Psoas muscle (tissue), 8 donors: ENCODE results near the gene NMD3. TPM values are rescaled to one million over a fixed set of nuclear protein-coding genes. Genes with fewer than 3 reads are reported as not detected.

ENCODE experiments used
- ATAC-seq, 4 donors: fragments of 200-7000 bp; cut with Tn5 transposase; one replicate each; pipeline ENCODE4 v1.9.1; 2020; ENCODE audit warnings: moderate library complexity in 3 of 4, mild to moderate bottlenecking in 2 of 4
- DNase-seq, 2 donors: peaks; one replicate each; pipeline ENCODE4 v3.0.0-alpha.2; 2020
- H3K27ac ChIP-seq: fragments of 200-600 bp; one replicate; pipeline ENCODE4 v1.8.0; 2022
- H3K27me3 ChIP-seq, 3 donors: fragments of 200-600 bp in 1 of 3; one replicate each; pipeline versions ENCODE4 v1.6.1 to v1.8.0; 2013 to 2022; ENCODE audit warnings: low read length in 2 of 3, mild to moderate bottlenecking in 2 of 3, moderate library complexity in 1 of 3; ENCODE audit not compliant: insufficient read depth in 3 of 3
- H3K36me3 ChIP-seq, 2 donors: fragments of 200-600 bp in 1 of 2; one replicate each; pipeline versions ENCODE4 v1.6.1 to v1.8.0; 2013 to 2022; ENCODE audit warnings: low read depth in 1 of 2, mild to moderate bottlenecking in 1 of 2, moderate library complexity in 1 of 2; ENCODE audit not compliant: insufficient read depth in 1 of 2
- H3K4me1 ChIP-seq: fragments of 200-600 bp; one replicate; pipeline ENCODE4 v1.8.0; 2022
- H3K4me3 ChIP-seq: fragments of 200-600 bp; one replicate; pipeline ENCODE4 v1.8.0; 2022; ENCODE audit warnings: mild to moderate bottlenecking
- H3K9me3 ChIP-seq: fragments of 200-600 bp; one replicate; pipeline ENCODE4 v1.8.0; 2022
- WGBS, 3 donors: extraction: QIAGEN DNeasy Blood & Tissue Kit; methylation state at CpG; one replicate each; pipeline versions ENCODE4 v1.1.6 to v1.1.7; 2013; 5-methylcytosine and 5-hydroxymethylcytosine counted together
- intact Hi-C, 2 donors: fragments of 100-400 bp; cut with DNase I; formaldehyde crosslinking; loops; one replicate each; pipeline versions ENCODE4 v1.11.0 to v1.14.2; 2022
- polyA plus RNA-seq, 3 donors: library from polyadenylated mRNA; stranded (reverse); fragments of 200-250 nt; gene quantifications; one replicate each; pipeline ENCODE4 v1.2.3, GENCODE V29; 2013
- total RNA-seq, 4 donors: library from RNA; stranded (reverse); fragmentation: NEBNext Ultra II Directional in 2 of 4; extraction: Animal tissue kit (Norgen Biotek cat#: 25700) in 2 of 4; gene quantifications; one replicate each; pipeline versions ENCODE4 v1.2.1 to v1.2.4, GENCODE V29; 2021 to 2023
- TF ChIP-seq, protein P1 (sequence below): fragments of 200-600 bp; IDR thresholded peaks from one replicate; pipeline ENCODE4 v1.8.0; 2022; ENCODE audit warnings: antibody characterized with exemption
- donor health status: healthy with polysubstance abuse.
- donor health status: DM: no; HTN: no; CAD: no; lungs with moderate emphysema.
- donor health status: Bipolar disorder and iron deficiency.
- donor health status: healthy.
- donor health status: DM: yes; HTN: yes; CAD: no.
- donor health status: DM: no; HTN: no; CAD: no.
- donor health status: DM: no; HTN: no; CAD: no.
- donor health status: DM: yes; HTN: yes; CAD: no.

The NMD3 gene
- total and polyA plus RNA-seq, 7 donors: 19.1 to 53.4 (median 30.7) TPM

GRCh38 chr3:161187046-161187445 lies 34.1 kb upstream of the NMD3 start:
- 15 to 43% (median 35%) methylated on average over 2 of the region's 2 CpGs for WGBS, 3 donors
- DNase-seq (no peak), ATAC-seq (no peak)
- intact Hi-C loops: no loop called here
- H3K27me3 ChIP-seq: no peaks in the 10 kb centered on the region
- no peak overlapping the region for H3K27ac ChIP-seq
- TF ChIP-seq, protein P1, sequence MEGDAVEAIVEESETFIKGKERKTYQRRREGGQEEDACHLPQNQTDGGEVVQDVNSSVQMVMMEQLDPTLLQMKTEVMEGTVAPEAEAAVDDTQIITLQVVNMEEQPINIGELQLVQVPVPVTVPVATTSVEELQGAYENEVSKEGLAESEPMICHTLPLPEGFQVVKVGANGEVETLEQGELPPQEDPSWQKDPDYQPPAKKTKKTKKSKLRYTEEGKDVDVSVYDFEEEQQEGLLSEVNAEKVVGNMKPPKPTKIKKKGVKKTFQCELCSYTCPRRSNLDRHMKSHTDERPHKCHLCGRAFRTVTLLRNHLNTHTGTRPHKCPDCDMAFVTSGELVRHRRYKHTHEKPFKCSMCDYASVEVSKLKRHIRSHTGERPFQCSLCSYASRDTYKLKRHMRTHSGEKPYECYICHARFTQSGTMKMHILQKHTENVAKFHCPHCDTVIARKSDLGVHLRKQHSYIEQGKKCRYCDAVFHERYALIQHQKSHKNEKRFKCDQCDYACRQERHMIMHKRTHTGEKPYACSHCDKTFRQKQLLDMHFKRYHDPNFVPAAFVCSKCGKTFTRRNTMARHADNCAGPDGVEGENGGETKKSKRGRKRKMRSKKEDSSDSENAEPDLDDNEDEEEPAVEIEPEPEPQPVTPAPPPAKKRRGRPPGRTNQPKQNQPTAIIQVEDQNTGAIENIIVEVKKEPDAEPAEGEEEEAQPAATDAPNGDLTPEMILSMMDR: no peak
- no peaks in the 10 kb centered on the region for H3K36me3 ChIP-seq
- no peaks in the 10 kb centered on the region for H3K9me3 ChIP-seq
- H3K4me1 ChIP-seq: no peaks in the 10 kb centered on the region
- H3K4me3 ChIP-seq: no peak overlapping the region

DNA sequence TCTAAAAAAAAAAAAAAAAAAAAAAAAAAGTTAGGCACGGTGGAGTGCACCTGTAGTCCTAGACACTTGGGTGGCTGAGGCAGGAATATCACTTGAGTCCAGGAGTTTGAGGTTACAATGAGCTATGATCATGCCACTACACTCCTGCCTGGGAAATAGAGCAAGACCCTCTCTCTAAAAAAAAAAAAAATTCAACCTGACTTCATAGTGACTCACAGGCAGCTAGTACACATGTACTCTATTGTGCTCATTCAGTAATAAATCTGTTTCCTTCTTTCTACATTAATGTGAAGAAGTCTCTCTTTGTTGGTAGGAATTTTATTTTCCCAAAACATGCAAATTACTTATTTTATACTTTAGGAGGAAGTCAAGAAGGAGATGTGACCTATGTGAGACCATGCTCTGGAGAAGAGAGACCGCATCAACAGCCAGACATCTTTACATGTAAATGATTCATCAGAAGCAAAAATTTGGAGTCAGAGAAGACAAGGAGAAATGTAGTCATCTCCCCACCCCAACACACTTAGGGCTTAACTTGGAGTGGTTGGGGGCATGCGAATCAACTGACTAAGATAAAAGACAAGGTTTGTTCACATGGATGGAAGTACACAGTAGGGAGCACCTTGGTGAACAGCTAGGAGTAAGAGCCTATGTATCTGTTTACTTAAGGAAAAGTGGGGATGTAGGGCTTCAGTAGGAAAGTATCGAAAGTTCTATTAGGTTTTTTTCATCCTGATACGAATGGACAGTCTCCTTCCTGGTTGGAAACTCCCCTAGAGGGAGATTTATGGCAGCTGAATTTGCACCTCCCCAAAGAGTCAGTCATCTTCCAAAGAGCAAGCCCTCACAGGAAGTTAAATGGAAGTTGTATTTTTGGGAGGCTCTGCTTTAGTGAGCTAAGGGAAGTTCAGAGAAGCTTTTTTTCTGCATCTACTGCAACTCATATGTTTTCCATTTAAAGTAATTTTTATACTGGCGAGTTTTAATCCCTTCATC lies 23.0 kb upstream of the NMD3 start:
- 83 to 88% (median 84%) methylated on average over 6 of the region's 6 CpGs for WGBS, 3 donors
- Histone ChIP-seq H3K4me1 (no peaks in the 10 kb centered on the region), H3K9me3 (no peaks in the 10 kb centered on the region), H3K27me3 (no peaks in the 10 kb centered on the region), H3K27ac (no peak overlapping the region), H3K36me3 (no peaks in the 10 kb centered on the region), H3K4me3 (no peak overlapping the region)
- ATAC-seq (no peak), DNase-seq (no peak)
- TF ChIP-seq, protein P1: no peak
- intact Hi-C loops: no loop called here

DNA sequence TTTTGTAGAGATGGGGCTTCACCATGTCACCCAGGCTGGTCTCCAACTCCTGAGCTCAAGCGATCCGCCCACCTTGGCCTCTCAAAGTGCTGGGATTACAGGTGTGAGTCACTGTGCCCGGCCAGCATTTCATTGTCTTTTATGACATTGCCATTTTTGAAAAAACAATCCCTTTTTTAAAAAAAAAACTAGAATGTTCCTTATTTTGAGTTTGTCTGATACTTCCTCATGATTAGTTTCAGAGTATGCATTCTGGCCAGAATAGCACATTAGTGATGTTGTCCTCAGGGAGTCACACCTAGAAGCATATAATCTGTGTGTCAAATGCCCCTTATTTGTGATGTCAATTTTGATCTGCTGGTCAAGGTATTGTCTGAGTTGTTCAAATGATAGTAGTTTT lies 21.2 kb upstream of the NMD3 start:
- DNase-seq (no peak), ATAC-seq (no peak)
- H3K4me3 ChIP-seq: no peak overlapping the region
- no peak overlapping the region for H3K27ac ChIP-seq
- H3K27me3 ChIP-seq: no peaks in the 10 kb centered on the region
- intact Hi-C loops: no loop called here
- H3K4me1 ChIP-seq: no peaks in the 10 kb centered on the region
- no peaks in the 10 kb centered on the region for H3K9me3 ChIP-seq
- H3K36me3 ChIP-seq: no peaks in the 10 kb centered on the region
- whole genome bisulfite sequencing, 3 donors: 80 to 93% (median 85%) methylated on average over 3 of the region's 3 CpGs
- TF ChIP-seq, protein P1: no peak

DNA sequence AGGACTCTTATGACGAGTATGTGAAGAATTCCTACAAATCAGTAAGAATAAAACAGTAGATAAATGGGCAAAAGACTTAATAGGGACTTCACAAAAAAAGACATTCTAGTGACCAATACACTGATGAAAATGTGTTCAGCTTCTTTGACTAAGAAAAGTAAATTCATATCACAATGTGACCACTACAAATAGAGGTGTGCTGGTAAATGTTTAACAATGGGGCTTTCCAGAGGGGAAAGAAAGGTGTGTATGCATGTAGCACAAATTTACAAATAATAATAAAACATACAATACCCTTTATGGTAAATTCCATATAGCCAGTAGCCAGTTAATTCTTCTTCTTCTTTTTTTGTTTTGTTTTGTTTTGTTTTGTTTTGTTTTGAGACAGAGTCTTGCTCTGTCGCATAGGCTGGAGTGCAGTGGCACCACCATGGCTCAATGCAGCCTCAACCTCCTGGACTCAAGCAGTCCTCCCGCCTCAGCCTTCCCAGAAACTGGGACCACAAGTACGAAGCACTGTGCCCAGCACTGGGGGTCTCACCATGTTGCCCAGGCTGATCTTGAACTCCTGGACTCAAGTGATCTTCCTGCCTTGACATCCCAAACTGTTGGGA lies 17.5 kb upstream of the NMD3 start:
- ATAC-seq: no peak

More for the DNA sequence above, 17.5 kb upstream of the NMD3 start:
- H3K36me3 ChIP-seq: no peaks in the 10 kb centered on the region
- no peak overlapping the region for H3K4me3 ChIP-seq
- no peak overlapping the region for H3K27ac ChIP-seq
- H3K9me3 ChIP-seq: no peaks in the 10 kb centered on the region
- TF ChIP-seq, protein P1: no peak
- intact Hi-C loops: no loop called here
- WGBS, 3 donors: 88 to 91% (median 91%) methylated on average over 4 of the region's 4 CpGs
- H3K27me3 ChIP-seq: no peaks in the 10 kb centered on the region
- no peaks in the 10 kb centered on the region for H3K4me1 ChIP-seq
- DNase-seq: no peak
